H9 (cell line): ENCODE measurements around the gene TM9SF4. TPM values are rescaled to one million over a fixed set of nuclear protein-coding genes. Genes with fewer than 3 reads are reported as not detected.

ENCODE experiments used
- DNase-seq: peaks from one replicate; pipeline ENCODE4 v3.0.0-alpha.2; 2017
- H2AFZ ChIP-seq: one replicate; pipeline ENCODE4 v1.6.1; 2013; ENCODE audit warnings: mild to moderate bottlenecking, low read length, control low read depth, moderate library complexity
- H2AK5ac ChIP-seq: 2 replicates; pipeline ENCODE4 v1.6.1; 2013; ENCODE audit warnings: low read length, control low read depth, mixed read lengths; ENCODE audit not compliant: insufficient read length
- H2BK120ac ChIP-seq: one replicate; pipeline ENCODE4 v1.6.1; 2013; ENCODE audit warnings: low read depth, mild to moderate bottlenecking, low read length, control low read depth, inconsistent platforms; ENCODE audit not compliant: poor library complexity, severe bottlenecking
- H2BK12ac ChIP-seq: 2 replicates; pipeline ENCODE4 v1.6.1; 2013; ENCODE audit warnings: low read length, control low read depth, mixed read lengths, low read depth; ENCODE audit not compliant: insufficient read length
- H2BK15ac ChIP-seq: 2 replicates; pipeline ENCODE4 v1.6.1; 2013; ENCODE audit warnings: low read depth, low read length, control low read depth
- H2BK20ac ChIP-seq: one replicate; pipeline ENCODE4 v1.6.1; 2013; ENCODE audit warnings: low read depth, mild to moderate bottlenecking, low read length, control low read depth, inconsistent platforms; ENCODE audit not compliant: poor library complexity, severe bottlenecking
- H2BK5ac ChIP-seq: 2 replicates; pipeline ENCODE4 v1.6.1; 2013; ENCODE audit warnings: low read length, control low read depth, mixed read lengths; ENCODE audit not compliant: insufficient read length
- H3K14ac ChIP-seq: 2 replicates; pipeline ENCODE4 v1.6.1; 2013; ENCODE audit warnings: low read length, control low read depth; ENCODE audit not compliant: insufficient read depth
- H3K18ac ChIP-seq: 2 replicates; pipeline ENCODE4 v1.6.1; 2013; ENCODE audit warnings: low read depth, mild to moderate bottlenecking, mixed read lengths, low read length, control low read depth; ENCODE audit not compliant: insufficient read length
- H3K23ac ChIP-seq: 2 replicates; pipeline ENCODE4 v1.6.1; 2013; ENCODE audit warnings: low read length, control low read depth, mixed read lengths, low read depth; ENCODE audit not compliant: insufficient read length
- H3K23me2 ChIP-seq: 2 replicates; pipeline ENCODE4 v1.6.1; 2013; ENCODE audit warnings: low read depth, mild to moderate bottlenecking, mixed read lengths, low read length, control low read depth; ENCODE audit not compliant: insufficient read length, poor library complexity, severe bottlenecking
- H3K27ac ChIP-seq: 2 replicates; pipeline ENCODE4 v1.5.1; 2013; ENCODE audit warnings: low read length, control low read depth, mixed read lengths, low read depth; ENCODE audit not compliant: insufficient read length
- H3K27me3 ChIP-seq: 2 replicates; pipeline ENCODE4 v1.6.1; 2013; ENCODE audit warnings: low read length, control low read depth, inconsistent platforms; ENCODE audit not compliant: insufficient read depth
- H3K4ac ChIP-seq: 2 replicates; pipeline ENCODE4 v1.6.1; 2013; ENCODE audit warnings: low read depth, mild to moderate bottlenecking, control low read depth, inconsistent platforms, low read length, moderate library complexity
- H3K4me1 ChIP-seq: 2 replicates; pipeline ENCODE4 v1.6.1; 2013; ENCODE audit warnings: low read length, control low read depth, inconsistent platforms; ENCODE audit not compliant: insufficient read depth
- H3K4me2 ChIP-seq: 2 replicates; pipeline ENCODE4 v1.6.1; 2013; ENCODE audit warnings: low read length, control low read depth, mixed read lengths; ENCODE audit not compliant: insufficient read length, insufficient read depth
- H3K56ac ChIP-seq: 2 replicates; pipeline ENCODE4 v1.6.1; 2013; ENCODE audit warnings: low read depth, mild to moderate bottlenecking, mixed read lengths, low read length, control low read depth; ENCODE audit not compliant: insufficient read length
- H3K79me1 ChIP-seq: 2 replicates; pipeline ENCODE4 v1.6.1; 2013; ENCODE audit warnings: low read depth, mild to moderate bottlenecking, moderate library complexity, low read length, control low read depth, inconsistent platforms; ENCODE audit not compliant: insufficient read depth, poor library complexity, severe bottlenecking
- H3K79me2 ChIP-seq: 2 replicates; pipeline ENCODE4 v1.6.1; 2013; ENCODE audit warnings: low read length, control low read depth, inconsistent platforms; ENCODE audit not compliant: insufficient read depth
- H3K9ac ChIP-seq: 2 replicates; pipeline ENCODE4 v1.6.1; 2013; ENCODE audit warnings: low read length, control low read depth, mixed read lengths; ENCODE audit not compliant: insufficient read length; ENCODE audit errors: extremely low read depth
- H3K9me3 ChIP-seq: one replicate; pipeline ENCODE4 v1.6.1; 2013; ENCODE audit warnings: low read depth, low read length, inconsistent platforms; ENCODE audit not compliant: control insufficient read depth
- H3T11ph ChIP-seq: one replicate; pipeline ENCODE4 v1.6.1; 2013; ENCODE audit warnings: mild to moderate bottlenecking, low read length, control low read depth, inconsistent platforms
- H4K20me1 ChIP-seq: one replicate; pipeline ENCODE4 v1.6.1; 2013; ENCODE audit not compliant: control insufficient read depth, insufficient read length, insufficient read depth
- H4K5ac ChIP-seq: 2 replicates; pipeline ENCODE4 v1.6.1; 2013; ENCODE audit warnings: low read depth, mild to moderate bottlenecking, mixed read lengths, low read length, control low read depth; ENCODE audit not compliant: insufficient read length
- H4K8ac ChIP-seq: replicated peaks from 2 replicates; pipeline ENCODE4 v1.6.1; 2013; ENCODE audit warnings: low read length, control low read depth, mixed read lengths, low read depth; ENCODE audit not compliant: insufficient read length
- H4K91ac ChIP-seq: 2 replicates; pipeline ENCODE4 v1.6.1; 2013; ENCODE audit warnings: low read depth, mild to moderate bottlenecking, moderate library complexity, mixed read lengths, low read length, control low read depth; ENCODE audit not compliant: insufficient read length
- H3K27ac Mint-ChIP-seq, 3 experiments: 2 replicates in 2 of 3; 3 replicates in 1 of 3; pipeline ENCODE4 v1.8.0; 2020 to 2021; ENCODE audit warnings: mixed read lengths in 3 of 3, mild to moderate bottlenecking in 1 of 3, moderate library complexity in 1 of 3
- H3K27me3 Mint-ChIP-seq: 2 replicates; pipeline ENCODE4 v1.8.0; 2021; ENCODE audit warnings: low read depth, mild to moderate bottlenecking, moderate library complexity, mixed read lengths
- H3K36me3 Mint-ChIP-seq, 3 experiments: 2 replicates in 2 of 3; 3 replicates in 1 of 3; pipeline ENCODE4 v1.8.0; 2020 to 2021; ENCODE audit warnings: low read depth in 3 of 3, mixed read lengths in 3 of 3; ENCODE audit not compliant: insufficient read depth in 1 of 3
- H3K4me1 Mint-ChIP-seq, 2 experiments: 2 replicates each; pipeline ENCODE4 v1.8.0; 2020; ENCODE audit warnings: mixed read lengths in 2 of 2
- H3K4me3 Mint-ChIP-seq, 2 experiments: 2 replicates in 1 of 2; 3 replicates in 1 of 2; pipeline ENCODE4 v1.8.0; 2020 to 2021; ENCODE audit warnings: mild to moderate bottlenecking in 2 of 2, mixed read lengths in 2 of 2, moderate library complexity in 1 of 2
- H3K9me3 Mint-ChIP-seq, 2 experiments: 2 replicates in 1 of 2; 3 replicates in 1 of 2; pipeline ENCODE4 v1.8.0; 2020; ENCODE audit warnings: mild to moderate bottlenecking in 2 of 2, mixed read lengths in 2 of 2, moderate library complexity in 1 of 2
- WGBS: extraction: QIAGEN DNeasy Blood & Tissue Kit; methylation state at CpG from one replicate; pipeline ENCODE4 v1.1.7; 2013; ENCODE audit warnings: missing lambda C conversion rate, low lambda C conversion rate, mixed read lengths; ENCODE audit not compliant: insufficient read length; ENCODE audit errors: extremely low coverage; 5-methylcytosine and 5-hydroxymethylcytosine counted together
- total RNA-seq: library from RNA; stranded (reverse); gene quantifications from 2 replicates; pipeline ENCODE4 v1.2.1, GENCODE V29; 2021
- TF ChIP-seq, protein P1 (sequence below): fragments of 200-600 bp; sonication (generic); conservative IDR thresholded peaks from 3 replicates; pipeline ENCODE4 v1.8.0; 2021; ENCODE audit warnings: antibody characterized with exemption, mild to moderate bottlenecking

Gene TM9SF4
- total RNA-seq, 1 experiment from 2014 or later = 62.3 TPM

DNA sequence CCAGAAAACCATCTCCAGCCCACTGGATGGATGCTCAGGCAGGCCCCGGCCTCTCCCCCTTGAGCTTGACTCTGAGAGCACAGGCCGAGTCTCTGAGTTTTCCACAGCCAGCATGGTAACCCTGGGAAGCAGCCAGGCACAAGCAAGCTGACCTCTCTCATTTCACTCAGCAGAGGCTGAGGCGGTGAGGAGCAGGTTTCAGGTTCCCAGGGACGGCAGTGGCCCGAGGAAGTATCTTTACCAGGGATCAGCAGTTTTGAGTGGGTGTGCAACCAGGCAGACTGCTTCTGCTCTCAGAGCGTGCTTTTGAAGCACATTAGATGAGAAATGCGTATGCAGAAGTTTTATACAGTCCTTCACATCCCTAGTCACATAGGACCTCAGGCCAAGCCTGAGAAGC lies 44.8 kb upstream of the TM9SF4 start:
- H3K9me3 ChIP-seq = no peaks in the 10 kb centered on the region
- no peak overlapping the region for H2BK12ac ChIP-seq
- Mint-ChIP-seq H3K27ac (no peak overlapping the region), H3K36me3 (no peaks in the 10 kb centered on the region), H3K4me1 (peaks cover 16 to 19% of the 10 kb centered on the region in 2 experiments), H3K9me3 (no peaks in the 10 kb centered on the region), H3K4me3 (no peak overlapping the region), H3K27me3 (peaks cover 28% of the 10 kb centered on the region)
- TF ChIP-seq, protein P1, sequence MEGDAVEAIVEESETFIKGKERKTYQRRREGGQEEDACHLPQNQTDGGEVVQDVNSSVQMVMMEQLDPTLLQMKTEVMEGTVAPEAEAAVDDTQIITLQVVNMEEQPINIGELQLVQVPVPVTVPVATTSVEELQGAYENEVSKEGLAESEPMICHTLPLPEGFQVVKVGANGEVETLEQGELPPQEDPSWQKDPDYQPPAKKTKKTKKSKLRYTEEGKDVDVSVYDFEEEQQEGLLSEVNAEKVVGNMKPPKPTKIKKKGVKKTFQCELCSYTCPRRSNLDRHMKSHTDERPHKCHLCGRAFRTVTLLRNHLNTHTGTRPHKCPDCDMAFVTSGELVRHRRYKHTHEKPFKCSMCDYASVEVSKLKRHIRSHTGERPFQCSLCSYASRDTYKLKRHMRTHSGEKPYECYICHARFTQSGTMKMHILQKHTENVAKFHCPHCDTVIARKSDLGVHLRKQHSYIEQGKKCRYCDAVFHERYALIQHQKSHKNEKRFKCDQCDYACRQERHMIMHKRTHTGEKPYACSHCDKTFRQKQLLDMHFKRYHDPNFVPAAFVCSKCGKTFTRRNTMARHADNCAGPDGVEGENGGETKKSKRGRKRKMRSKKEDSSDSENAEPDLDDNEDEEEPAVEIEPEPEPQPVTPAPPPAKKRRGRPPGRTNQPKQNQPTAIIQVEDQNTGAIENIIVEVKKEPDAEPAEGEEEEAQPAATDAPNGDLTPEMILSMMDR = no peak
- no peak overlapping the region for H3K9ac ChIP-seq
- DNase-seq = no peak
- no peak overlapping the region for H3K4me2 ChIP-seq
- H3K79me2 ChIP-seq = no peaks in the 10 kb centered on the region
- no peak overlapping the region for H3K4ac ChIP-seq
- no peak overlapping the region for H2BK120ac ChIP-seq
- no peak overlapping the region for H3K14ac ChIP-seq
- no peak overlapping the region for H2BK15ac ChIP-seq
- no peak overlapping the region for H4K8ac ChIP-seq
- no peak overlapping the region for H3K18ac ChIP-seq
- no CpG with 5 or more reads among the region's 7 CpGs for WGBS
- no peak overlapping the region for H2AFZ ChIP-seq
- H3K4me1 ChIP-seq = no peaks in the 10 kb centered on the region
- no peak overlapping the region for H4K91ac ChIP-seq
- H4K20me1 ChIP-seq = no peaks in the 10 kb centered on the region
- H3K27me3 ChIP-seq = no peaks in the 10 kb centered on the region
- H2BK5ac ChIP-seq = no peak overlapping the region
- no peak overlapping the region for H2BK20ac ChIP-seq
- H3K23ac ChIP-seq = no peak overlapping the region
- no peak overlapping the region for H3T11ph ChIP-seq
- no peak overlapping the region for H4K5ac ChIP-seq
- no peaks in the 10 kb centered on the region for H3K23me2 ChIP-seq
- no peak overlapping the region for H3K27ac ChIP-seq
- H2AK5ac ChIP-seq = no peak overlapping the region
- H3K79me1 ChIP-seq = no peaks in the 10 kb centered on the region
- no peak overlapping the region for H3K56ac ChIP-seq
